CD4-positive, alpha-beta T cell (primary cell): ENCODE measurements around the gene ATP13A3. TPM values are rescaled to one million over a fixed set of nuclear protein-coding genes. Genes with fewer than 3 reads are reported as not detected.
"Not testable (repeated sequence)": the region's sequence is repeated elsewhere in the genome, so short reads cannot be mapped to it uniquely, and the experiment has no call there.

Source experiments
- ATAC-seq: fragments of 200-7000 bp; cut with Tn5 transposase; one replicate; pipeline ENCODE4 v1.10.0; 2022; ENCODE audit warnings: mild to moderate bottlenecking; ENCODE audit not compliant: poor library complexity
- CTCF ChIA-PET: fragments of 350-600 bp; sonication (Branson Sonifier 250); formaldehyde crosslinking; loops from one replicate; lab custom pipeline; 2021; ENCODE audit warnings: antibody characterized with exemption, inconsistent platforms; lab: Charles Lee
- POLR2A ChIA-PET: fragments of 350-600 bp; sonication (Branson Sonifier 250); formaldehyde crosslinking; loops from one replicate; lab custom pipeline; 2021; ENCODE audit warnings: antibody characterized with exemption, inconsistent platforms; lab: Charles Lee
- DNase-seq, 14 experiments: peaks; one replicate each; pipeline ENCODE4 v3.0.0-alpha.2; 2013 to 2020; ENCODE audit warnings: mixed read lengths in 2 of 14
- H3K27ac ChIP-seq, 2 donors: one replicate each; pipeline versions ENCODE4 v1.5.1 to v1.7.0; 2013; ENCODE audit warnings: low read length in 2 of 2, low read depth in 1 of 2, mild to moderate bottlenecking in 1 of 2
- H3K27me3 ChIP-seq, 2 experiments: 1 replicate in 1 of 2; 2 replicates in 1 of 2; pipeline versions ENCODE4 v1.6.1 to v1.7.0; 2013; ENCODE audit warnings: low read length in 2 of 2, control low read depth in 1 of 2, mild to moderate bottlenecking in 1 of 2, moderate library complexity in 1 of 2; ENCODE audit not compliant: insufficient read depth in 2 of 2, control insufficient read depth in 1 of 2
- H3K36me3 ChIP-seq: one replicate; pipeline ENCODE4 v1.6.1; 2013; ENCODE audit warnings: low read length, control low read depth; ENCODE audit not compliant: insufficient read depth
- H3K4me1 ChIP-seq: one replicate; pipeline ENCODE4 v1.6.1; 2013; ENCODE audit warnings: low read length, control low read depth; ENCODE audit not compliant: insufficient read depth
- H3K4me3 ChIP-seq: one replicate; pipeline ENCODE4 v1.5.1; 2013; ENCODE audit warnings: mild to moderate bottlenecking, low read length, moderate library complexity
- H3K9me3 ChIP-seq, 2 experiments: 1 replicate in 1 of 2; 2 replicates in 1 of 2; pipeline versions ENCODE4 v1.6.1 to v1.7.0; 2013; ENCODE audit warnings: low read length in 2 of 2, mild to moderate bottlenecking in 2 of 2, control low read depth in 1 of 2, moderate library complexity in 1 of 2; ENCODE audit not compliant: control insufficient read depth in 1 of 2, insufficient read depth in 1 of 2
- H3K27ac Mint-ChIP-seq: one replicate; pipeline ENCODE4 v1.8.0; 2020; ENCODE audit warnings: mixed read lengths
- H3K27me3 Mint-ChIP-seq: one replicate; pipeline ENCODE4 v1.8.0; 2021; ENCODE audit warnings: mixed read lengths
- H3K36me3 Mint-ChIP-seq: one replicate; pipeline ENCODE4 v1.8.0; 2021; ENCODE audit warnings: low read depth, mixed read lengths
- H3K4me1 Mint-ChIP-seq: one replicate; pipeline ENCODE4 v1.8.0; 2021; ENCODE audit warnings: low read depth, mixed read lengths
- H3K4me3 Mint-ChIP-seq: one replicate; pipeline ENCODE4 v1.8.0; 2020; ENCODE audit warnings: mild to moderate bottlenecking, mixed read lengths
- H3K9me3 Mint-ChIP-seq: one replicate; pipeline ENCODE4 v1.8.0; 2020; ENCODE audit warnings: mixed read lengths
- intact Hi-C, 2 experiments: fragments of 100-400 bp; cut with DNase I in 1 of 2; cut with micrococcal nuclease in 1 of 2; formaldehyde crosslinking; loops; one replicate each; pipeline versions ENCODE4 v1.15.1 to v1.9.0; 2023 to 2025; cut with DNase I, micrococcal nuclease
- total RNA-seq, 174 experiments: library from RNA in 2 of 174; stranded (reverse) in 2 of 174; gene quantifications; one replicate each; pipeline ENCODE4 v1.2.3 and lab custom pipeline; 2021 to 2026
- TF ChIP-seq, protein P1 (sequence below): fragments of 200-600 bp; IDR thresholded peaks from one replicate; pipeline ENCODE4 v1.8.0; 2022; ENCODE audit warnings: antibody characterized with exemption, mild to moderate bottlenecking

ATP13A3 gene
- total RNA-seq, 2 experiments from 2014 or later = 46.5 to 52.7 TPM

DNA sequence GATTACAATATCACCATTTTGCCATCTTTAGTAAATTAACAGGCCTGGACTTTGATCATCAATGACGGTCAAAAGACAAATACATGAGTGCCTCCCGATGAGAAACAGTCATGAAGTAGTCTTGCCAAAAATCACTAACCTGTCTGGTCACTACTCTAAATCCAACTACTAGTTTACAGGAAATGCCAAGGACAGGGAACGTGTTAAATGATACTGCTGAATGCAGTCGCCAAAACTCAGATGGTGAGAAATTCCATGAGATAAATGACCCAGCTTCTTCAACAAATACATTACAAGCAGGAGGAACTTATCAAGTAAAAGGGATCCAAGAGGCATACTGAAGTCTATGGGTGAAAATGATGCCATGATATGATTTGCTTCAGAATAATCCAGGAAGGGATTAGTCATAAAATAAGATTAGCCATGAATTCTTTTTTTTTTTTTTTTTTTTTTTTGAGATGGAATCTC, 35.8 kb upstream of the ATP13A3 start:
- no peaks in the 10 kb centered on the region for H3K36me3 ChIP-seq
- CTCF ChIA-PET = interaction anchor here (0.6 kb wide), 1 partner anchor 120 kb away, joined by 3 read pairs; no protein-coding TSS in a partner anchor
- intact Hi-C loops = no loop called here
- H3K4me3 ChIP-seq = no peak overlapping the region
- Mint-ChIP-seq H3K27me3 (no peaks in the 10 kb centered on the region), H3K9me3 (no peaks in the 10 kb centered on the region), H3K36me3 (no peaks in the 10 kb centered on the region), H3K4me3 (no peak overlapping the region), H3K4me1 (peaks cover 14% of the 10 kb centered on the region), H3K27ac (no peak overlapping the region)
- POLR2A ChIA-PET = interaction anchor here (0.7 kb wide), 1 partner anchor 274 kb away, joined by 3 read pairs; no protein-coding TSS in a partner anchor
- DNase-seq = no peak
- H3K9me3 ChIP-seq = no peaks in the 10 kb centered on the region
- no peaks in the 10 kb centered on the region for H3K27me3 ChIP-seq
- no peak overlapping the region for H3K27ac ChIP-seq
- TF ChIP-seq, protein P1, sequence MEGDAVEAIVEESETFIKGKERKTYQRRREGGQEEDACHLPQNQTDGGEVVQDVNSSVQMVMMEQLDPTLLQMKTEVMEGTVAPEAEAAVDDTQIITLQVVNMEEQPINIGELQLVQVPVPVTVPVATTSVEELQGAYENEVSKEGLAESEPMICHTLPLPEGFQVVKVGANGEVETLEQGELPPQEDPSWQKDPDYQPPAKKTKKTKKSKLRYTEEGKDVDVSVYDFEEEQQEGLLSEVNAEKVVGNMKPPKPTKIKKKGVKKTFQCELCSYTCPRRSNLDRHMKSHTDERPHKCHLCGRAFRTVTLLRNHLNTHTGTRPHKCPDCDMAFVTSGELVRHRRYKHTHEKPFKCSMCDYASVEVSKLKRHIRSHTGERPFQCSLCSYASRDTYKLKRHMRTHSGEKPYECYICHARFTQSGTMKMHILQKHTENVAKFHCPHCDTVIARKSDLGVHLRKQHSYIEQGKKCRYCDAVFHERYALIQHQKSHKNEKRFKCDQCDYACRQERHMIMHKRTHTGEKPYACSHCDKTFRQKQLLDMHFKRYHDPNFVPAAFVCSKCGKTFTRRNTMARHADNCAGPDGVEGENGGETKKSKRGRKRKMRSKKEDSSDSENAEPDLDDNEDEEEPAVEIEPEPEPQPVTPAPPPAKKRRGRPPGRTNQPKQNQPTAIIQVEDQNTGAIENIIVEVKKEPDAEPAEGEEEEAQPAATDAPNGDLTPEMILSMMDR = no peak
- no peaks in the 10 kb centered on the region for H3K4me1 ChIP-seq
- ATAC-seq = no peak

DNA sequence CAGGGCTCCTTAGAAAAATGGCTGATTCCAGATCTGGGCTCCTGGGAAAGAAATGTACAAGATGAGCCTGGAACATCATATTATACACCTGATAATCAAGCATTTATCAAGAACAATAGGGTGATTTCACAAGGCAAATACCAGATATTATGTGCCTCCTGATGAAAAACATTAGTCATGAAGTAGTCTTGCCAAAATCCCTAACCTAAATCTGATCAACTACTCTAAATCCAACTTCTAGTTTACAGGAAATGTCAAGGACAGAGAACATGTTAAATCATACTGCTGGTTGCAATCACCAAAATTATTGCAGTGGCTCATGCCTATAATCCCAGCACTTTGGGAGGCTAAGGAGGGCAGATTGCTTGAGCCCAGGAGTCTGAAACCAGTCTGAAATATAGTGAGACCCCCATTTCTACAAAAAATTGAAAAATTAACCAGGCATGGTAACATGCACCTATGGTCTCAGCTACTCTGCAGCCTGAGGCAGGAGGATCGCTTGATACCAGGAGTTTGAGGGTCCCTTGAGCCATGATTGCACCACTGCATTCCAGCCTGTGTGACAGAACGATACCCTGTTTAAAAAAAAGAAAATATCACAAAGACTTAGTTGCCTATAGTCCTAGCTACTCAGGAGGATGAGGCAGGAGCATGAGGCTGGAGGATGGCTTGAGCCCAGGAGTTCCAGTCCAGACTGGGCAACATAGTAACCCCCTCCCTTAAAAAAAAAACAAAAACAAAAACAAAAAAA, 34.9 kb upstream of the ATP13A3 start:
- H3K27ac ChIP-seq = no peak overlapping the region
- TF ChIP-seq, protein P1 = no peak
- no peaks in the 10 kb centered on the region for H3K4me1 ChIP-seq
- H3K9me3 Mint-ChIP-seq = no peaks in the 10 kb centered on the region
- no peak overlapping the region for H3K27ac Mint-ChIP-seq
- H3K27me3 Mint-ChIP-seq = no peaks in the 10 kb centered on the region
- no peak overlapping the region for H3K4me3 ChIP-seq
- H3K9me3 ChIP-seq = no peaks in the 10 kb centered on the region
- POLR2A ChIA-PET = interaction anchor here (0.5 kb wide), 1 partner anchor 11 kb away, joined by 3 read pairs; no protein-coding TSS in a partner anchor
- H3K36me3 Mint-ChIP-seq = no peaks in the 10 kb centered on the region
- no peak overlapping the region for H3K4me3 Mint-ChIP-seq
- peaks cover 14% of the 10 kb centered on the region for H3K4me1 Mint-ChIP-seq
- no peaks in the 10 kb centered on the region for H3K27me3 ChIP-seq
- intact Hi-C loops = no loop called here
- ATAC-seq (no peak), DNase-seq (no peak)
- H3K36me3 ChIP-seq = no peaks in the 10 kb centered on the region
- CTCF ChIA-PET = interaction anchor here (0.6 kb wide), 1 partner anchor 121 kb away, joined by 3 read pairs; no protein-coding TSS in a partner anchor

DNA sequence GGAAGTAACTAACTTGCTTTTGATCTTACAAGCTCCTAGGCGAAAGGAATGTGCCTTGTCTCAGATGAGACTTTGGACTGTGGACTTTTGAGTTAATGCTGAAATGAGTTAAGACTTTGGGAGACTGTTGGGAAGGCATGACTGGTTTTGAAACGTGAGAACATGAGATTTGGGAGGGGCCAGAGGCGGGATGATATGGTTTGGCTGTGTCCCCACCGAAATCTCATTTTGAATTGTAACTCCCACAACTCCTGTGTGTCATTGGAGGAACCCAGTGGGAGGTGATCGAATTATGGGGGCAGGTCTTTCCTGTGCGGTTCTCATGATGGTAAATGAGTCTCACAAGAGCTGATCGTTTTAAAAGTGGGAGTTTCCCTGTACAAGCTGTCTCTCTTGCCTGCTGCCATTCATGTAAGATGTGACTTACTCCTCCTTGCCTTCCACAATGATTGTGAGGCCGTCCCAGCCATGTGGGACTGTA, 33.9 kb upstream of the ATP13A3 start:
- H3K9me3 ChIP-seq, H3K27me3 Mint-ChIP-seq, H3K36me3 ChIP-seq, H3K4me3 ChIP-seq, intact Hi-C loops, H3K27ac Mint-ChIP-seq, H3K4me1 ChIP-seq, CTCF ChIA-PET, H3K27me3 ChIP-seq, H3K36me3 Mint-ChIP-seq, H3K27ac ChIP-seq, H3K4me3 Mint-ChIP-seq, H3K9me3 Mint-ChIP-seq: not testable (repeated sequence)
- POLR2A ChIA-PET = interaction anchor here (0.5 to 0.6 kb wide), 2 partner anchors 30 to 38 kb away, joined by 3 read pairs; no protein-coding TSS in a partner anchor
- ATAC-seq (peak; percentile 49), DNase-seq (peak in 1 of 14 experiments; percentile 26)
- H3K4me1 Mint-ChIP-seq = peaks cover 14% of the 10 kb centered on the region

DNA sequence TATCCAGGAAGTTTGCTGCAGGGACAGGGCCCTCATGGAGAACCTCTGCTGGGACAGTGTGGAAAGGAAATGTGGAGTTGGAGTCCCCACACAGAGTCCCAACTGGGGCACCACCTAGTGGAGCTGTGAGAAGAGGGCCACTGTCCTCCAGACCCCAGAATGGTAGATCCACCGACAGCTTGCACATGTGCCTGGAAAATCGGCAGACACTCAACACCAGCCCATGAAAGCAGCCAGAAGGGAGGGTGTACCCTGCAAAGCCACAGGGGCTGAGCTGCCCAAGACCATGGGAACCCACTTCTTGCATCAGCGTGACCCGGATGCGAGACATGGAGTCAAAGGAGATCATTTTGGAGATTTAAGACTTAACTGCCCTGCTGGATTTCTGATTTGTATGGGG, 33.4 kb upstream of the ATP13A3 start:
- H3K27ac Mint-ChIP-seq, ATAC-seq, H3K27me3 ChIP-seq, H3K27me3 Mint-ChIP-seq, CTCF ChIA-PET, H3K9me3 Mint-ChIP-seq, H3K4me1 ChIP-seq, H3K36me3 Mint-ChIP-seq, H3K4me3 ChIP-seq, DNase-seq, H3K36me3 ChIP-seq, H3K9me3 ChIP-seq, intact Hi-C loops, H3K4me3 Mint-ChIP-seq, H3K27ac ChIP-seq: not testable (repeated sequence)
- peaks cover 14% of the 10 kb centered on the region for H3K4me1 Mint-ChIP-seq
- POLR2A ChIA-PET = interaction anchor here (0.5 to 0.6 kb wide), 2 partner anchors 30 to 38 kb away, joined by 3 read pairs; no protein-coding TSS in a partner anchor
